NK-92 treated with Interleukin-12 subunit alpha and Interleukin-12 subunit beta, amount 100 ng/mL, for 24 hours (cell line): ENCODE data around the gene ANKRD23.

Experiments used
- DNase-seq: peaks from one replicate; lab custom pipeline; 2025; lab: John Stamatoyannopoulos, UW

ANKRD23 gene

GRCh38 chr2:96837575-96837974 is 6.2 kb downstream of the ANKRD23 start:
- no peak for DNase-seq

GRCh38 chr2:96835830-96836229 is 8.0 kb downstream of the ANKRD23 start:
- DNase-seq = no peak

- DNase-seq = no peak
Observed at GRCh38 chr2:96832754-96833507, 10.9 kb downstream of the ANKRD23 start.

GRCh38 chr2:96832408-96832753 is 11.4 kb downstream of the ANKRD23 start:
- no peak for DNase-seq

GRCh38 chr2:96831679-96832078 is 12.1 kb downstream of the ANKRD23 start:
- no peak for DNase-seq

GRCh38 chr2:96830044-96830562 is 13.7 kb downstream of the ANKRD23 start:
- DNase-seq = no peak

- DNase-seq = no peak
Observed at GRCh38 chr2:96828874-96829273, 14.9 kb downstream of the ANKRD23 start.

- no peak for DNase-seq
Observed at GRCh38 chr2:96828436-96828835, 15.4 kb downstream of the ANKRD23 start.

GRCh38 chr2:96826546-96827278 is 17.1 kb downstream of the ANKRD23 start:
- DNase-seq = no peak

- no peak for DNase-seq
Observed at GRCh38 chr2:96825057-96825456, 18.8 kb downstream of the ANKRD23 start.

- DNase-seq = no peak
Observed at GRCh38 chr2:96824079-96824870, 19.5 kb downstream of the ANKRD23 start.

- no peak for DNase-seq
Observed at GRCh38 chr2:96823198-96823597, 20.6 kb downstream of the ANKRD23 start.

GRCh38 chr2:96822786-96823185 is 21.0 kb downstream of the ANKRD23 start:
- DNase-seq = no peak

GRCh38 chr2:96821113-96821675 is 22.6 kb downstream of the ANKRD23 start:
- no peak for DNase-seq

GRCh38 chr2:96819876-96820511 is 23.8 kb downstream of the ANKRD23 start:
- DNase-seq = no peak

- DNase-seq = no peak
Observed at GRCh38 chr2:96819128-96819875, 24.5 kb downstream of the ANKRD23 start.

- DNase-seq = no peak
Observed at GRCh38 chr2:96817882-96818281, 25.9 kb downstream of the ANKRD23 start.

- DNase-seq = no peak
Observed at GRCh38 chr2:96816836-96817702, 26.8 kb downstream of the ANKRD23 start.

GRCh38 chr2:96816127-96816835 is 27.5 kb downstream of the ANKRD23 start, which contains the start of gene CNNM3:
Gene CNNM3, plus strand, starts transcription at chr2:96816268. Its CDS starts 10 bp downstream, at chr2:96816278.
- DNase-seq = peak; percentile 95
